Right atrium auricular region (tissue), 2 donors: Measurements from ENCODE around the gene RIPK4. TPM values are rescaled to one million over a fixed set of nuclear protein-coding genes. Genes with fewer than 3 reads are reported as not detected.

Experiments
- DNase-seq: peaks from one replicate; pipeline ENCODE4 v3.0.0-alpha.2; 2019; ENCODE audit warnings: low spot score
- H3K27ac ChIP-seq, 2 donors: fragments of 200-600 bp; sonication (generic); 1 replicate in 1 of 2; 2 replicates in 1 of 2; pipeline ENCODE4 v1.5.1; 2016 to 2019
- H3K27me3 ChIP-seq, 2 donors: fragments of 200-600 bp; sonication (generic); one replicate each; pipeline versions ENCODE4 v1.5.1 to v1.6.0; 2017 to 2019
- H3K36me3 ChIP-seq: fragments of 200-600 bp; sonication (generic); one replicate; pipeline ENCODE4 v1.5.1; 2016
- H3K4me1 ChIP-seq, 2 donors: fragments of 200-600 bp; sonication (generic); one replicate each; pipeline versions ENCODE4 v1.5.1 to v1.6.0; 2017 to 2019
- H3K4me3 ChIP-seq, 2 donors: fragments of 200-600 bp; sonication (generic); 1 replicate in 1 of 2; 2 replicates in 1 of 2; pipeline ENCODE4 v1.5.1; 2017 to 2019; ENCODE audit warnings: mild to moderate bottlenecking in 1 of 2, moderate library complexity in 1 of 2
- H3K9me3 ChIP-seq, 2 donors: fragments of 200-600 bp; sonication (generic); one replicate each; pipeline ENCODE4 v1.5.1; 2019
- CTCF ChIP-seq, 2 donors: fragments of 200-600 bp; sonication (generic); IDR thresholded peaks; one replicate each; pipeline ENCODE4 v1.5.1; 2019; ENCODE audit warnings: antibody characterized with exemption in 2 of 2
- total RNA-seq, 2 donors: library from RNA; depleted of rRNA; stranded (reverse); fragments of >200 nt; gene quantifications; one replicate each; pipeline ENCODE4 v1.1.0, GENCODE V29; 2016

The RIPK4 gene
- total RNA-seq, 2 donors from 2014 or later, result 2.1 to 3.5 TPM

DNA sequence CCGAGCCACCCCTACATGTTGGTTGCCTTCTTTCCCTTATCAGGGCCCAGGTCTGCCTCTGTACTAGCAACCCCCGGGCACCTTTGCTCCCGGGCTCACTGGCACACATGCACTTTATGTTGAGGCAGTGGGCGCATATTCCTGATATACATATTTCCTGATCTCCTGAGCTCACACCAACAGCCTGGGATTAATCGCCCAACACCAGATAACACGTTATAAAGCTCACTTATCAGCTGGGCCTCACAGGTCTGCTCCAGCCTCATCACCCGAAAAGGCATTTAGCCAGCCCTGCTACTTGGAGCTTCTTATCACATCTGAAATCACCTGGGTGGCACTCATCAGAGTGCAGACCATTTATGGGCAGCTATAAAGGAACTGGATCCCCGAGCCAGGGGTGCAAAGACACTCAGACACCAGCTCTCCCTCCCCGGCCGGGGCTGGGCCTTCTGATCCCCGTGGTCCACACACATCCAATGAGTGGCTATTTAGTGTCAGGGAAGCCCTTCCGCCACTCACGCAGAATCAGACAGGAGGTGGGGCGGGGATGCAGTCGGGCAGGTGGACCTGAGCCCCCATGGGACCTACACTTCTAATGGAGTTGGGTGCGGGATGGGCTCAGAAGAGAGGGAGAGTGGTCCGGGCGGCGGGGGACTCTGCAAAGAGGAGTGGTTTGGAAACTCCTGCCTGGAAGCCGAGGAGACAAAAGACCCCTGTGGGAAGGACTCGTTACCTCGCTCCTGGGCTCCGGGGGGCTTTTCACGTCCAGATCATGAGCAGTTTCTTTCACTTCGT lies 21.6 kb downstream of the RIPK4 start:
- Histone ChIP-seq H3K27ac (no peak overlapping the region), H3K4me3 (no peak overlapping the region), H3K36me3 (no peaks in the 10 kb centered on the region), H3K27me3 (no peaks in the 10 kb centered on the region), H3K4me1 (no peaks in the 10 kb centered on the region), H3K9me3 (no peaks in the 10 kb centered on the region)
- no peak for DNase-seq
- TF ChIP-seq CTCF (IDR thresholded peaks at IDR 0.05), result no peak

DNA sequence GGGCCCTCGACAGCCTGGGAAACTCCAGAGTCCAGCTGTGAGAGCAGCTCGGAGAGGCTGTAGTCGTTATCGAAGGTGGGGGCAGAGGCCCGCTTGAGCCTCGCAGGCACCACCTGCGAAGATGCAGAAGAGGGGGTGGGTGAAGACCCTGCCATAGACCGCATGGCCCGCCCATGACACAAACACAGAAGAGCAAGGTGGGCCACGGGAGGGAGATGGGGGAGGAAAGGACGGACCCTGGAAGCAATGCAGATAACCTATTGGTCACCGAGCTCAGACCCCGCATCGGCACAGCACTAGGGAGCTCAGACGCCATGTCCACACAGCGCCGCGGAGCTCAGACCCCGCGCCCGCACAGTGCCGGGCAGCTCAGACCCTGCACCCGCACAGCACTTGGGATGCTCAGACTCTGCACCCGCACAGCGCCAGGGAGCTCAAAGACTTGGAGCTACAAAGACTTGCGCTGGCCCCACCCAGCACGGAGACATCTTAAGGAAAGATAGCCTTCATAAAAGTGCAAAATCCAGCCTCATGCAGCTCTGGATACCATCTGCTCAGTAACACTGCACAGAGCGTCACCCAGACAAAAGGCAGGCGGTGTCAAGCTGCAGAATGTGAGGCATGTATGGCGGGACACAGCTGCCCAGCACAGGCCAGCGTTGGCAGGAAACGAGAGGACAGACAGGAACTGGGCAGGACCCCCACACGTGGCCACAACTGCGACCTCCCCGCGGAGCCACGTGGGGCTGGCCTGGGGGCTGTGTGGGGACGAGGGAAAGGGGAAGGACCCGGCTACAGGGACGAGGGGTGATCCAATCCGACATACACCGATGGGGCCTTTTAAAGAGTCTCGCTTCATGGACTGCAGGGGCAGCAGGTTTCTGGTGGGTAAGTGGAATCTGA lies 22.6 kb downstream of the RIPK4 start:
- H3K4me1 ChIP-seq, result no peaks in the 10 kb centered on the region
- H3K4me3 ChIP-seq, result no peak overlapping the region
- H3K27me3 ChIP-seq, result no peaks in the 10 kb centered on the region
- H3K9me3 ChIP-seq, result no peaks in the 10 kb centered on the region
- no peak for DNase-seq
- no peaks in the 10 kb centered on the region for H3K36me3 ChIP-seq
- no peak for TF ChIP-seq CTCF (IDR thresholded peaks at IDR 0.05)
- H3K27ac ChIP-seq, result no peak overlapping the region

GRCh38 chr21:41743321-41744027 lies 23.4 kb downstream of the RIPK4 start:
- no peak for DNase-seq
- no peaks in the 10 kb centered on the region for H3K4me1 ChIP-seq
- no peaks in the 10 kb centered on the region for H3K36me3 ChIP-seq
- no peak overlapping the region for H3K4me3 ChIP-seq
- no peak for TF ChIP-seq CTCF (IDR thresholded peaks at IDR 0.05)
- H3K27ac ChIP-seq, result no peak overlapping the region
- no peaks in the 10 kb centered on the region for H3K27me3 ChIP-seq
- peaks cover 0 to under 1% of the 10 kb centered on the region in 2 donors for H3K9me3 ChIP-seq

- TF ChIP-seq CTCF (IDR thresholded peaks at IDR 0.05), result no peak
- no peak overlapping the region for H3K4me3 ChIP-seq
- H3K27me3 ChIP-seq, result no peaks in the 10 kb centered on the region
- H3K9me3 ChIP-seq, result peaks cover 0 to 10% of the 10 kb centered on the region in 2 donors
- no peaks in the 10 kb centered on the region for H3K36me3 ChIP-seq
- H3K4me1 ChIP-seq, result no peaks in the 10 kb centered on the region
- no peak for DNase-seq
- no peak overlapping the region for H3K27ac ChIP-seq
Observed at GRCh38 chr21:41742073-41742875, 24.6 kb downstream of the RIPK4 start.
